Natural killer cell (primary cell): ENCODE data around the gene TMEM150A. TPM values are rescaled to one million over a fixed set of nuclear protein-coding genes. Genes with fewer than 3 reads are reported as not detected.
A peak's percentile ranks its signal among the peaks of the same experiment; 100 is the strongest.
"Not testable (repeated sequence)": the region's sequence is repeated elsewhere in the genome, so short reads cannot be mapped to it uniquely, and the experiment has no call there.

Source experiments
- ATAC-seq, 3 donors: fragments of 150-1000 bp in 2 of 3; fragments of 200-7000 bp in 1 of 3; cut with Tn5 transposase; 1 replicate in 1 of 3; 2 replicates in 2 of 3; pipeline ENCODE4 v1.10.0; 2021; ENCODE audit warnings: mild to moderate bottlenecking in 2 of 3, moderate library complexity in 2 of 3
- DNase-seq, 2 donors: peaks; one replicate each; pipeline versions ENCODE4 v3.0.0 to v3.0.0-alpha.2; 2013 to 2021; ENCODE audit warnings: mixed read lengths in 1 of 2
- H3K27ac ChIP-seq: one replicate; pipeline ENCODE4 v1.5.1; 2013; ENCODE audit warnings: mild to moderate bottlenecking, low read length
- H3K27me3 ChIP-seq: one replicate; pipeline ENCODE4 v1.6.1; 2013; ENCODE audit warnings: low read length; ENCODE audit not compliant: control insufficient read depth, insufficient read depth
- H3K36me3 ChIP-seq: one replicate; pipeline ENCODE4 v1.6.1; 2013; ENCODE audit warnings: low read length; ENCODE audit not compliant: control insufficient read depth, insufficient read depth
- H3K4me1 ChIP-seq: one replicate; pipeline ENCODE4 v1.6.1; 2013; ENCODE audit warnings: low read length; ENCODE audit not compliant: control insufficient read depth, insufficient read depth
- H3K4me3 ChIP-seq: one replicate; pipeline ENCODE4 v1.5.1; 2013; ENCODE audit warnings: low read length
- H3K9me3 ChIP-seq: one replicate; pipeline ENCODE4 v1.6.1; 2013; ENCODE audit warnings: low read length; ENCODE audit not compliant: control insufficient read depth, insufficient read depth
- H3K27ac Mint-ChIP-seq, 2 donors: one replicate each; pipeline ENCODE4 v1.8.0; 2022; ENCODE audit warnings: mild to moderate bottlenecking in 2 of 2, mixed read lengths in 2 of 2, moderate library complexity in 1 of 2
- H3K27me3 Mint-ChIP-seq, 2 donors: one replicate each; pipeline ENCODE4 v1.8.0; 2022; ENCODE audit warnings: low read depth in 2 of 2, mixed read lengths in 2 of 2
- H3K36me3 Mint-ChIP-seq: one replicate; pipeline ENCODE4 v1.8.0; 2022; ENCODE audit warnings: mixed read lengths
- H3K4me1 Mint-ChIP-seq, 2 donors: one replicate each; pipeline ENCODE4 v1.8.0; 2022; ENCODE audit warnings: mixed read lengths in 2 of 2
- H3K4me3 Mint-ChIP-seq: one replicate; pipeline ENCODE4 v1.8.0; 2022; ENCODE audit warnings: mild to moderate bottlenecking, moderate library complexity, mixed read lengths
- H3K9me3 Mint-ChIP-seq, 2 donors: one replicate each; pipeline ENCODE4 v1.8.0; 2022; ENCODE audit warnings: mixed read lengths in 2 of 2
- CTCF ChIP-seq: fragments of 200-600 bp; IDR thresholded peaks from one replicate; pipeline ENCODE4 v1.8.0; 2022; ENCODE audit warnings: antibody characterized with exemption
- WGBS: methylation state at CpG from one replicate; pipeline ENCODE4 v1.1.7; 2013; ENCODE audit warnings: missing lambda C conversion rate; ENCODE audit not compliant: insufficient coverage; 5-methylcytosine and 5-hydroxymethylcytosine counted together
- intact Hi-C: fragments of 100-400 bp; cut with micrococcal nuclease; formaldehyde crosslinking; loops from one replicate; pipeline ENCODE4 v1.14.2; 2022
- total RNA-seq, 4 donors: library from RNA; stranded (reverse); fragments of 120-200 nt in 1 of 4; gene quantifications; one replicate each; pipeline versions ENCODE4 v1.2.3 to v1.2.4, GENCODE V29; 2013 to 2022

Gene TMEM150A
- total RNA-seq, 3 donors from 2014 or later (not counting 1 experiment from before 2014, with no cell fraction given) = 10.4 to 13.3 (median 10.9) TPM

GRCh38 chr2:85615413-85615728 is 12.9 kb upstream of the TMEM150A start:
- Histone ChIP-seq H3K27ac (no peak overlapping the region), H3K9me3 (no peaks in the 10 kb centered on the region), H3K36me3 (peaks cover 7% of the 10 kb centered on the region), H3K27me3 (no peaks in the 10 kb centered on the region), H3K4me1 (peaks cover 40% of the 10 kb centered on the region), H3K4me3 (no peak overlapping the region)
- H3K36me3 Mint-ChIP-seq = no peaks in the 10 kb centered on the region
- no peaks in the 10 kb centered on the region for H3K9me3 Mint-ChIP-seq
- no peak for DNase-seq
- peaks cover 23 to 24% of the 10 kb centered on the region in 2 donors for H3K4me1 Mint-ChIP-seq
- no peak for TF ChIP-seq CTCF
- no peaks in the 10 kb centered on the region for H3K27me3 Mint-ChIP-seq
- peak overlapping the region; percentile 88 to 92 for H3K27ac Mint-ChIP-seq
- intact Hi-C loops = no loop called here
- no peak for ATAC-seq
- WGBS = 93% methylated on average over 17 of the region's 17 CpGs
- peak overlapping the region; percentile 99 for H3K4me3 Mint-ChIP-seq

GRCh38 chr2:85614757-85615156 is 12.3 kb upstream of the TMEM150A start:
- H3K9me3 ChIP-seq, intact Hi-C loops, H3K4me3 ChIP-seq, H3K27me3 Mint-ChIP-seq, H3K36me3 Mint-ChIP-seq, H3K4me3 Mint-ChIP-seq, H3K9me3 Mint-ChIP-seq, ATAC-seq, H3K36me3 ChIP-seq, DNase-seq, H3K27me3 ChIP-seq, H3K27ac ChIP-seq, H3K27ac Mint-ChIP-seq: not testable (repeated sequence)
- H3K4me1 Mint-ChIP-seq = peaks cover 23 to 24% of the 10 kb centered on the region in 2 donors
- H3K4me1 ChIP-seq = peaks cover 44% of the 10 kb centered on the region
- 93% methylated on average over 7 of the region's 7 CpGs for WGBS

GRCh38 chr2:85613717-85614515 is 11.4 kb upstream of the TMEM150A start:
- no peaks in the 10 kb centered on the region for H3K36me3 Mint-ChIP-seq
- intact Hi-C loops = no loop called here
- no peaks in the 10 kb centered on the region for H3K9me3 ChIP-seq
- H3K27me3 ChIP-seq = no peaks in the 10 kb centered on the region
- no peak overlapping the region for H3K27ac ChIP-seq
- H3K4me1 Mint-ChIP-seq = peaks cover 20 to 26% of the 10 kb centered on the region in 2 donors
- H3K27me3 Mint-ChIP-seq = no peaks in the 10 kb centered on the region
- no peak overlapping the region for H3K4me3 ChIP-seq
- no peak for DNase-seq
- H3K4me3 Mint-ChIP-seq = peak overlapping the region; percentile 61
- no peak overlapping the region for H3K27ac Mint-ChIP-seq
- WGBS = 94% methylated on average over 10 of the region's 10 CpGs
- peaks cover 44% of the 10 kb centered on the region for H3K4me1 ChIP-seq
- ATAC-seq = no peak
- H3K36me3 ChIP-seq = peaks cover 6% of the 10 kb centered on the region
- TF ChIP-seq CTCF = no peak
- no peaks in the 10 kb centered on the region for H3K9me3 Mint-ChIP-seq

- 10% methylated on average over 71 of the region's 73 CpGs for WGBS
- Histone ChIP-seq H3K27me3 (no peaks in the 10 kb centered on the region), H3K4me1 (peaks cover 32% of the 10 kb centered on the region), H3K4me3 (peak within 1 kb of the TSS; percentile 59), H3K9me3 (no peaks in the 10 kb centered on the region), H3K27ac (peak within 1 kb of the TSS; percentile 65), H3K36me3 (peaks cover 16% of the 10 kb centered on the region)
- H3K27ac Mint-ChIP-seq = peak within 1 kb of the TSS; percentile 82 to 93
- H3K36me3 Mint-ChIP-seq = peaks cover 5% of the 10 kb centered on the region
- peaks cover 18 to 23% of the 10 kb centered on the region in 2 donors for H3K4me1 Mint-ChIP-seq
- TF ChIP-seq CTCF = no peak
- intact Hi-C loops = loop anchor here (1.0 kb wide), 2 partner anchors 10 to 51 kb away; partner anchors contain the start of genes GGCX and TMEM150A
- ATAC-seq = peak; percentile 73 to 82 (median 75)
- H3K9me3 Mint-ChIP-seq = no peaks in the 10 kb centered on the region
- peak within 1 kb of the TSS; percentile 98 for H3K4me3 Mint-ChIP-seq
- no peaks in the 10 kb centered on the region for H3K27me3 Mint-ChIP-seq
- DNase-seq = peak; percentile 81 to 87
These were observed 9.4 kb upstream of the TMEM150A start, which contains the start of gene C2orf68 for GRCh38 chr2:85611705-85612587. Gene C2orf68, minus strand, starts transcription at chr2:85612066. Its CDS starts 82 bp downstream, at chr2:85611984.
